H9 (cell line): ENCODE results near the gene TXNL4A. TPM values are rescaled to one million over a fixed set of nuclear protein-coding genes. Genes with fewer than 3 reads are reported as not detected.

Source experiments
- DNase-seq: peaks from one replicate; pipeline ENCODE4 v3.0.0-alpha.2; 2017
- H2AFZ ChIP-seq: one replicate; pipeline ENCODE4 v1.6.1; 2013; ENCODE audit warnings: mild to moderate bottlenecking, low read length, control low read depth, moderate library complexity
- H2AK5ac ChIP-seq: 2 replicates; pipeline ENCODE4 v1.6.1; 2013; ENCODE audit warnings: low read length, control low read depth, mixed read lengths; ENCODE audit not compliant: insufficient read length
- H2BK120ac ChIP-seq: one replicate; pipeline ENCODE4 v1.6.1; 2013; ENCODE audit warnings: low read depth, mild to moderate bottlenecking, low read length, control low read depth, inconsistent platforms; ENCODE audit not compliant: poor library complexity, severe bottlenecking
- H2BK12ac ChIP-seq: 2 replicates; pipeline ENCODE4 v1.6.1; 2013; ENCODE audit warnings: low read length, control low read depth, mixed read lengths, low read depth; ENCODE audit not compliant: insufficient read length
- H2BK15ac ChIP-seq: 2 replicates; pipeline ENCODE4 v1.6.1; 2013; ENCODE audit warnings: low read depth, low read length, control low read depth
- H2BK20ac ChIP-seq: one replicate; pipeline ENCODE4 v1.6.1; 2013; ENCODE audit warnings: low read depth, mild to moderate bottlenecking, low read length, control low read depth, inconsistent platforms; ENCODE audit not compliant: poor library complexity, severe bottlenecking
- H2BK5ac ChIP-seq: 2 replicates; pipeline ENCODE4 v1.6.1; 2013; ENCODE audit warnings: low read length, control low read depth, mixed read lengths; ENCODE audit not compliant: insufficient read length
- H3K14ac ChIP-seq: 2 replicates; pipeline ENCODE4 v1.6.1; 2013; ENCODE audit warnings: low read length, control low read depth; ENCODE audit not compliant: insufficient read depth
- H3K18ac ChIP-seq: 2 replicates; pipeline ENCODE4 v1.6.1; 2013; ENCODE audit warnings: low read depth, mild to moderate bottlenecking, mixed read lengths, low read length, control low read depth; ENCODE audit not compliant: insufficient read length
- H3K23ac ChIP-seq: 2 replicates; pipeline ENCODE4 v1.6.1; 2013; ENCODE audit warnings: low read length, control low read depth, mixed read lengths, low read depth; ENCODE audit not compliant: insufficient read length
- H3K23me2 ChIP-seq: 2 replicates; pipeline ENCODE4 v1.6.1; 2013; ENCODE audit warnings: low read depth, mild to moderate bottlenecking, mixed read lengths, low read length, control low read depth; ENCODE audit not compliant: insufficient read length, poor library complexity, severe bottlenecking
- H3K27ac ChIP-seq: 2 replicates; pipeline ENCODE4 v1.5.1; 2013; ENCODE audit warnings: low read length, control low read depth, mixed read lengths, low read depth; ENCODE audit not compliant: insufficient read length
- H3K27me3 ChIP-seq: 2 replicates; pipeline ENCODE4 v1.6.1; 2013; ENCODE audit warnings: low read length, control low read depth, inconsistent platforms; ENCODE audit not compliant: insufficient read depth
- H3K4ac ChIP-seq: 2 replicates; pipeline ENCODE4 v1.6.1; 2013; ENCODE audit warnings: low read depth, mild to moderate bottlenecking, control low read depth, inconsistent platforms, low read length, moderate library complexity
- H3K4me1 ChIP-seq: 2 replicates; pipeline ENCODE4 v1.6.1; 2013; ENCODE audit warnings: low read length, control low read depth, inconsistent platforms; ENCODE audit not compliant: insufficient read depth
- H3K4me2 ChIP-seq: 2 replicates; pipeline ENCODE4 v1.6.1; 2013; ENCODE audit warnings: low read length, control low read depth, mixed read lengths; ENCODE audit not compliant: insufficient read length, insufficient read depth
- H3K56ac ChIP-seq: 2 replicates; pipeline ENCODE4 v1.6.1; 2013; ENCODE audit warnings: low read depth, mild to moderate bottlenecking, mixed read lengths, low read length, control low read depth; ENCODE audit not compliant: insufficient read length
- H3K79me1 ChIP-seq: 2 replicates; pipeline ENCODE4 v1.6.1; 2013; ENCODE audit warnings: low read depth, mild to moderate bottlenecking, moderate library complexity, low read length, control low read depth, inconsistent platforms; ENCODE audit not compliant: insufficient read depth, poor library complexity, severe bottlenecking
- H3K79me2 ChIP-seq: 2 replicates; pipeline ENCODE4 v1.6.1; 2013; ENCODE audit warnings: low read length, control low read depth, inconsistent platforms; ENCODE audit not compliant: insufficient read depth
- H3K9ac ChIP-seq: 2 replicates; pipeline ENCODE4 v1.6.1; 2013; ENCODE audit warnings: low read length, control low read depth, mixed read lengths; ENCODE audit not compliant: insufficient read length; ENCODE audit errors: extremely low read depth
- H3K9me3 ChIP-seq: one replicate; pipeline ENCODE4 v1.6.1; 2013; ENCODE audit warnings: low read depth, low read length, inconsistent platforms; ENCODE audit not compliant: control insufficient read depth
- H3T11ph ChIP-seq: one replicate; pipeline ENCODE4 v1.6.1; 2013; ENCODE audit warnings: mild to moderate bottlenecking, low read length, control low read depth, inconsistent platforms
- H4K20me1 ChIP-seq: one replicate; pipeline ENCODE4 v1.6.1; 2013; ENCODE audit not compliant: control insufficient read depth, insufficient read length, insufficient read depth
- H4K5ac ChIP-seq: 2 replicates; pipeline ENCODE4 v1.6.1; 2013; ENCODE audit warnings: low read depth, mild to moderate bottlenecking, mixed read lengths, low read length, control low read depth; ENCODE audit not compliant: insufficient read length
- H4K8ac ChIP-seq: replicated peaks from 2 replicates; pipeline ENCODE4 v1.6.1; 2013; ENCODE audit warnings: low read length, control low read depth, mixed read lengths, low read depth; ENCODE audit not compliant: insufficient read length
- H4K91ac ChIP-seq: 2 replicates; pipeline ENCODE4 v1.6.1; 2013; ENCODE audit warnings: low read depth, mild to moderate bottlenecking, moderate library complexity, mixed read lengths, low read length, control low read depth; ENCODE audit not compliant: insufficient read length
- H3K27ac Mint-ChIP-seq, 3 experiments: 2 replicates in 2 of 3; 3 replicates in 1 of 3; pipeline ENCODE4 v1.8.0; 2020 to 2021; ENCODE audit warnings: mixed read lengths in 3 of 3, mild to moderate bottlenecking in 1 of 3, moderate library complexity in 1 of 3
- H3K27me3 Mint-ChIP-seq: 2 replicates; pipeline ENCODE4 v1.8.0; 2021; ENCODE audit warnings: low read depth, mild to moderate bottlenecking, moderate library complexity, mixed read lengths
- H3K36me3 Mint-ChIP-seq, 3 experiments: 2 replicates in 2 of 3; 3 replicates in 1 of 3; pipeline ENCODE4 v1.8.0; 2020 to 2021; ENCODE audit warnings: low read depth in 3 of 3, mixed read lengths in 3 of 3; ENCODE audit not compliant: insufficient read depth in 1 of 3
- H3K4me1 Mint-ChIP-seq, 2 experiments: 2 replicates each; pipeline ENCODE4 v1.8.0; 2020; ENCODE audit warnings: mixed read lengths in 2 of 2
- H3K4me3 Mint-ChIP-seq, 2 experiments: 2 replicates in 1 of 2; 3 replicates in 1 of 2; pipeline ENCODE4 v1.8.0; 2020 to 2021; ENCODE audit warnings: mild to moderate bottlenecking in 2 of 2, mixed read lengths in 2 of 2, moderate library complexity in 1 of 2
- H3K9me3 Mint-ChIP-seq, 2 experiments: 2 replicates in 1 of 2; 3 replicates in 1 of 2; pipeline ENCODE4 v1.8.0; 2020; ENCODE audit warnings: mild to moderate bottlenecking in 2 of 2, mixed read lengths in 2 of 2, moderate library complexity in 1 of 2
- WGBS: extraction: QIAGEN DNeasy Blood & Tissue Kit; methylation state at CpG from one replicate; pipeline ENCODE4 v1.1.7; 2013; ENCODE audit warnings: missing lambda C conversion rate, low lambda C conversion rate, mixed read lengths; ENCODE audit not compliant: insufficient read length; ENCODE audit errors: extremely low coverage; 5-methylcytosine and 5-hydroxymethylcytosine counted together
- total RNA-seq: library from RNA; stranded (reverse); gene quantifications from 2 replicates; pipeline ENCODE4 v1.2.1, GENCODE V29; 2021
- TF ChIP-seq, protein P1 (sequence below): fragments of 200-600 bp; sonication (generic); conservative IDR thresholded peaks from 3 replicates; pipeline ENCODE4 v1.8.0; 2021; ENCODE audit warnings: antibody characterized with exemption, mild to moderate bottlenecking

The TXNL4A gene
- total RNA-seq, 1 experiment from 2014 or later = 163 TPM

GRCh38 chr18:80026363-80026762 lies 38.0 kb upstream of the TXNL4A start:
- Histone ChIP-seq H2BK15ac (no peak overlapping the region), H3K79me1 (no peaks in the 10 kb centered on the region), H3K27me3 (no peaks in the 10 kb centered on the region), H4K8ac (no peak overlapping the region), H3K4me1 (no peaks in the 10 kb centered on the region), H4K91ac (no peak overlapping the region), H3K9me3 (peaks cover 40% of the 10 kb centered on the region), H3K79me2 (no peaks in the 10 kb centered on the region), H3K18ac (no peak overlapping the region), H2AK5ac (no peak overlapping the region), H2AFZ (no peak overlapping the region), H3T11ph (no peak overlapping the region), H3K4ac (no peak overlapping the region), H2BK12ac (no peak overlapping the region), H3K23ac (no peak overlapping the region), H3K9ac (no peak overlapping the region), H3K56ac (no peak overlapping the region), H3K27ac (no peak overlapping the region), H2BK20ac (no peak overlapping the region), H2BK120ac (no peak overlapping the region), H3K4me2 (no peak overlapping the region), H4K20me1 (no peaks in the 10 kb centered on the region), H3K14ac (no peak overlapping the region), H3K23me2 (no peaks in the 10 kb centered on the region), H4K5ac (no peak overlapping the region), H2BK5ac (no peak overlapping the region)
- Mint-ChIP-seq H3K4me3 (no peak overlapping the region), H3K36me3 (peaks cover 15 to 48% (median 44%) of the 10 kb centered on the region in 3 experiments), H3K9me3 (peaks cover 50 to 56% of the 10 kb centered on the region in 2 experiments), H3K27ac (no peak overlapping the region), H3K4me1 (peaks cover 0 to 4% of the 10 kb centered on the region in 2 experiments; a peak in 1 of 4 replicates), H3K27me3 (peaks cover 4% of the 10 kb centered on the region)
- no CpG with 5 or more reads among the region's 7 CpGs for WGBS
- TF ChIP-seq, protein P1, sequence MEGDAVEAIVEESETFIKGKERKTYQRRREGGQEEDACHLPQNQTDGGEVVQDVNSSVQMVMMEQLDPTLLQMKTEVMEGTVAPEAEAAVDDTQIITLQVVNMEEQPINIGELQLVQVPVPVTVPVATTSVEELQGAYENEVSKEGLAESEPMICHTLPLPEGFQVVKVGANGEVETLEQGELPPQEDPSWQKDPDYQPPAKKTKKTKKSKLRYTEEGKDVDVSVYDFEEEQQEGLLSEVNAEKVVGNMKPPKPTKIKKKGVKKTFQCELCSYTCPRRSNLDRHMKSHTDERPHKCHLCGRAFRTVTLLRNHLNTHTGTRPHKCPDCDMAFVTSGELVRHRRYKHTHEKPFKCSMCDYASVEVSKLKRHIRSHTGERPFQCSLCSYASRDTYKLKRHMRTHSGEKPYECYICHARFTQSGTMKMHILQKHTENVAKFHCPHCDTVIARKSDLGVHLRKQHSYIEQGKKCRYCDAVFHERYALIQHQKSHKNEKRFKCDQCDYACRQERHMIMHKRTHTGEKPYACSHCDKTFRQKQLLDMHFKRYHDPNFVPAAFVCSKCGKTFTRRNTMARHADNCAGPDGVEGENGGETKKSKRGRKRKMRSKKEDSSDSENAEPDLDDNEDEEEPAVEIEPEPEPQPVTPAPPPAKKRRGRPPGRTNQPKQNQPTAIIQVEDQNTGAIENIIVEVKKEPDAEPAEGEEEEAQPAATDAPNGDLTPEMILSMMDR = no peak
- DNase-seq = no peak
